ENCODE data around the gene FBN1. TPM values are rescaled to one million over a fixed set of nuclear protein-coding genes. Genes with fewer than 3 reads are reported as not detected.

Gene FBN1
- polyA plus RNA-seq, 6 donors from 2014 or later: 0.03 TPM; not detected in 5

DNA sequence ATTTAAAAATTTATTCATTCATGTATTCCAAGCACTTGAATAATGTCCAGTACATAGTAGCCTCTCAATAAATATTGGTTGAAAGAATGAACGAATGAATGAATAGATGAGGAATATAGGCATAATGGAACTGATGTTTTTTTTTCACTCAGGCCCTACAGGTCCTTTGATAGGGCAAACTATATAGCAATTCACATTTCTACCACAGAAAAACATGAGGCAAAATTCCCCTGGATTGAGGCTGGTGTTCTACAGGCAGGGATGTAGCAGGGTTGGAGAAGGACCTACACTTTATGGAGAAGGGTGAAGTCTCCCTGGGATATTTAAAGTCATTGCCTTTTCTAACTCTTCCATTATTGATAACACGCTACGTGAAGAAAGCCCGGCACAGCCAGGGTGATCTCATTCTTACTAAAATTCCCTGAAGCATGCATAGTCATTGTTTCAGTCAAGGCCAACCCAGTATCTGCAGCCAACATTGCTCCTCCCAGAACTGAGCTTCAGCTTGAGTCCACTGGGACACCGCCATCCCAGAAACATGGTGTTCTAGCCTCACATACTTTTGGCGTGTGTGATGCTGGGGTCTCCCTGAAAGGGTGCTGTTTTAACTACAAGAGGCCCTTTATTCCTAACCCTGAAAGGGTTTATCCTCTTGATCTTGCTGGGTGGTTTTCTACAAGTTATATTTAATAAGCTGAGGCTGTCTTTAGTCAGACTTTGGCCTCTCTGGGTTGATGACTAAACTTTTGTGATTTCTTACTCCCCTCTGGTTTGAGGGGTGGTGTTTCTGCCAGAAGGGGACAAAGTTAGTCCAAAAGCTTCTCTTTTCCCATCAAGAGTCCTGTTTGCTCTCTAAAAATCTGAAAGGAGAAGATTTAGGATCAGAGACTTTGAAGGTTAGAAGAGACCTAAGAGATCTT is 25.9 kb upstream of the FBN1 start:
- Mint-ChIP-seq H3K27ac (no peak overlapping the region), H3K36me3 (no peaks in the 10 kb centered on the region), H3K9me3 (no peaks in the 10 kb centered on the region), H3K27me3 (peaks cover 0 to 8% (median 7%) of the 10 kb centered on the region in 3 donors), H3K4me3 (no peak overlapping the region), H3K4me1 (no peaks in the 10 kb centered on the region)
- no peak for ATAC-seq (ENCODE audit: low read depth in 2 of 2)
- no peak for DNase-seq

GRCh38 chr15:48667701-48668100 is 22.2 kb upstream of the FBN1 start:
- ATAC-seq (ENCODE audit: low read depth in 2 of 2): no peak
- no peaks in the 10 kb centered on the region for H3K36me3 Mint-ChIP-seq

GRCh38 chr15:48664436-48664835 is 18.9 kb upstream of the FBN1 start:
- Mint-ChIP-seq H3K27ac (no peak overlapping the region), H3K36me3 (peaks cover 0 to 5% of the 10 kb centered on the region in 2 donors), H3K27me3 (peaks cover 0 to 4% (median 0%) of the 10 kb centered on the region in 3 donors), H3K4me3 (no peak overlapping the region), H3K9me3 (peaks cover 0 to 8% (median 3%) of the 10 kb centered on the region in 7 donors), H3K4me1 (no peaks in the 10 kb centered on the region)
- ATAC-seq (ENCODE audit: low read depth in 2 of 2) (no peak), DNase-seq (no peak)

More at GRCh38 chr15:48667701-48668100, 22.2 kb upstream of the FBN1 start:
- H3K27ac Mint-ChIP-seq: no peak overlapping the region
- H3K27me3 Mint-ChIP-seq: peaks cover 0 to 8% (median 7%) of the 10 kb centered on the region in 3 donors
- DNase-seq: no peak
- H3K4me3 Mint-ChIP-seq: no peak overlapping the region
- no peaks in the 10 kb centered on the region for H3K9me3 Mint-ChIP-seq
- no peaks in the 10 kb centered on the region for H3K4me1 Mint-ChIP-seq

DNA sequence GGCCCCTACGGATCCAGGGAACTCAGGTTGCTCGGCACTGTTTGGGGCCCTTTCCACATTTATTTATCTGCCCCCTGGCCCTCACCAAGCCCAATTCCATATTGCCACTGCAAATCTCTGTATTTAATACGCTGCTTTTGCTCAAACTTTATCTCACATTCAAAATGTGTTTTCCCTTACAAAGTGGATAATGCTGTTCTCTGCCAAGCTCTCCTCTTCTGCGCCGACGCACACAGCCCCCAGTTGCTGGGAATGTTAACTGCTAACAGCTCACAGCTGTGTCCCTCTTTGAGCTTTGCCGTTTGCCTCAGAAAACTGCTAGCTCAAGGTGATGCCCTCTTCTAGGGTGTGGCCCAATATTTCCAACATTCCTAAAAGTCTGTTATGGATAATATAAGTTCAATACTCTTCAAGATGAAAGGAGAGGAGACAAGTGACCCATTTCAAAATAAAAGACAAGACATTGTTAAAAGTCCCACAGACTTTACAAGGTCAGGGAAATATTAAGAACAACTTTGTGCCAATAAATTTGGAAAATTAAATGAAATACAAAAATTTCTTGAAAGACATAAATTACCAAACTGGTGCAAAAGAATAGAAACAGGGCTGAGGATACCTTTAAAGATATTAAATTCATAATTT is 12.6 kb upstream of the FBN1 start:
- Mint-ChIP-seq H3K36me3 (peaks cover 0 to 5% of the 10 kb centered on the region in 2 donors), H3K27me3 (peaks cover 4 to 8% (median 8%) of the 10 kb centered on the region in 3 donors), H3K4me1 (no peaks in the 10 kb centered on the region), H3K27ac (peak overlapping the region in 1 of 6 donors; percentile 31), H3K4me3 (no peak overlapping the region), H3K9me3 (peaks cover 0 to 9% (median 3%) of the 10 kb centered on the region in 7 donors)
- DNase-seq (no peak), ATAC-seq (ENCODE audit: low read depth in 2 of 2) (no peak)

- H3K36me3 Mint-ChIP-seq: peaks cover 0 to under 1% of the 10 kb centered on the region in 2 donors
- DNase-seq (no peak), ATAC-seq (ENCODE audit: low read depth in 2 of 2) (no peak)
- no peak overlapping the region for H3K4me3 Mint-ChIP-seq
- peaks cover 4 to 8% (median 5%) of the 10 kb centered on the region in 3 donors for H3K27me3 Mint-ChIP-seq
- H3K27ac Mint-ChIP-seq: no peak overlapping the region
- peaks cover 0 to 5% (median 0%) of the 10 kb centered on the region in 7 donors for H3K9me3 Mint-ChIP-seq
- H3K4me1 Mint-ChIP-seq: no peaks in the 10 kb centered on the region
Observed at GRCh38 chr15:48654801-48655200, 9.3 kb upstream of the FBN1 start.

GRCh38 chr15:48653913-48654670 is 8.6 kb upstream of the FBN1 start:
- Mint-ChIP-seq H3K4me1 (no peaks in the 10 kb centered on the region), H3K4me3 (no peak overlapping the region), H3K27ac (no peak overlapping the region), H3K36me3 (no peaks in the 10 kb centered on the region), H3K27me3 (peaks cover 4 to 8% (median 4%) of the 10 kb centered on the region in 3 donors), H3K9me3 (no peaks in the 10 kb centered on the region)
- DNase-seq (no peak), ATAC-seq (ENCODE audit: low read depth in 2 of 2) (no peak)

DNA sequence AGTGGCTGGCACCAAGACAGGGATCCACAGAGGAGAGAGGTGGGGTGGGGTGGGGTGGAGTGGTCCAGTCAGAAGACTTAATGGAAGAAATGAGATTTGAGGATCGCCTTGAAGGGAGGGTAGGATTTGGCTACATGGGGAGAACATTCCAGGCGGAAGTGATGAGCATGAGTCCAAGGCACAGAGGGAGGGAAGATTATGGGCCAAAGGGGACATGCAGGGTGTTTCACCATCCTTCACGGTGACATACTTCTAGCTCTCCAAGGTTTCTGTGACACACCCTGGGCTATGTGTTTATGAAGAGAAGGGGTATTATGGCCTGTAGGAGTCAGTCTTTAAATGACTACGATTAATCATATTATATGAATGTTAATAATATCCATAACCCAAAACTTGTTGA is 7.7 kb upstream of the FBN1 start:
- no peaks in the 10 kb centered on the region for H3K4me1 Mint-ChIP-seq
- no peaks in the 10 kb centered on the region for H3K36me3 Mint-ChIP-seq

DNA sequence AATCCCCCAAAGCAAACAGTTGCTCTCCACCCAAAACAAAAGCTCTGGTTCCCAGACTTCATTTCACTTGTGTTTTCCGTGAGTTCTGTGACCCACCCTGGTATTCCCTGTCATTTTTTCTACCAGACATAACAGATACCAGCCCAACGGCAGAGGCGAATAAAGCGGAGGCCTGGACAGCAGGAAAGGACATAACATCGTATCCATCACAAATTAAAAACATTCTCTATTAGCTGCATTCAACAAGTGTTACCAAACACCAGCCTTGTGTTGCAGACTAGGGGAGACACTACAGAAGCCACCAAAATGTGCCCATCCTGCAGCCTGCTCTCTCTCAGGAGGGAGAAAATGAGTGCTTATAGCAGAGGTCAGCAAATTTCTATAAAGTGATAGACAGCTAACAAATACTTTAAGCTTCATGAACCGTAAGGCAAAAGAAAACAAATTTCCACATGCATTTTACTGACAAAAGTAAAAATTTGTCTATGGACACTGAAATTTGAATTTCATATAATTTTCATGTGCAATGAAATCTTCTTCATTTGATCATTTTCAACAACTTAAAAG is 7.1 kb upstream of the FBN1 start:
- Mint-ChIP-seq H3K4me1 (no peaks in the 10 kb centered on the region), H3K27me3 (peaks cover 4 to 15% (median 4%) of the 10 kb centered on the region in 3 donors), H3K27ac (no peak overlapping the region), H3K36me3 (no peaks in the 10 kb centered on the region), H3K9me3 (no peaks in the 10 kb centered on the region), H3K4me3 (no peak overlapping the region)
- ATAC-seq (ENCODE audit: low read depth in 2 of 2) (no peak), DNase-seq (no peak)

More for the DNA sequence above, 7.7 kb upstream of the FBN1 start:
- ATAC-seq (ENCODE audit: low read depth in 2 of 2) (no peak), DNase-seq (no peak)
- peaks cover 4 to 12% (median 4%) of the 10 kb centered on the region in 3 donors for H3K27me3 Mint-ChIP-seq
- H3K4me3 Mint-ChIP-seq: no peak overlapping the region
- H3K9me3 Mint-ChIP-seq: no peaks in the 10 kb centered on the region
- no peak overlapping the region for H3K27ac Mint-ChIP-seq

DNA sequence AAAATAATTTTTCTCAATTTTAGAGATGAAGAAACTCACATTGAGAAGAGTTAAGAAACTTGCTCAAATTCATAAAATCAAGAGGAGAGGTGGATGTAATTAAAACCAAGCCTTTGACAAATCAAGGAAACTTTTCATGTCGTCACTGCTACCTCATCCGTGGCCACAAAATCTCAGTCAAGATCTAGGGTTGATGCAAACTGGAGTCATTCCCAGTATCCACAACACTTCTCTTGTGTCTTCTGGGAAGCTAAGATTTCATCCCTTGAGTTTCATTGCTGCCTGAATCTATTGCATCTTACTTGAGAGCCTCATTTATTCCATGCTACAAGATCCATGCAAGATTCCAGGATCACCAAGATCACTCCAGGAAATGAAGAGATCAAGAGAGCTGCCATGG is 5.4 kb upstream of the FBN1 start:
- Mint-ChIP-seq H3K4me3 (no peak overlapping the region), H3K9me3 (no peaks in the 10 kb centered on the region), H3K27me3 (peaks cover 10 to 16% (median 14%) of the 10 kb centered on the region in 3 donors), H3K36me3 (no peaks in the 10 kb centered on the region), H3K27ac (no peak overlapping the region), H3K4me1 (peaks cover 0 to 3% (median 0%) of the 10 kb centered on the region in 3 donors)
- ATAC-seq (ENCODE audit: low read depth in 2 of 2) (no peak), DNase-seq (no peak)

GRCh38 chr15:48647962-48648361 is 2.5 kb upstream of the FBN1 start:
- no peak for DNase-seq
- Mint-ChIP-seq H3K4me1 (peaks cover 0 to 11% (median 8%) of the 10 kb centered on the region in 3 donors), H3K9me3 (no peaks in the 10 kb centered on the region), H3K4me3 (peak overlapping the region in 2 of 8 donors; percentile 14 to 19), H3K27me3 (peaks cover 22 to 31% (median 22%) of the 10 kb centered on the region in 3 donors), H3K36me3 (no peaks in the 10 kb centered on the region), H3K27ac (no peak overlapping the region)
- no peak for ATAC-seq (ENCODE audit: low read depth in 2 of 2)

GRCh38 chr15:48646331-48646730 is 822 bp upstream of the FBN1 start:
- no peak for ATAC-seq (ENCODE audit: low read depth in 2 of 2)
- Mint-ChIP-seq H3K27ac (no peak overlapping the region), H3K9me3 (no peaks in the 10 kb centered on the region), H3K27me3 (peaks cover 22 to 31% (median 24%) of the 10 kb centered on the region in 3 donors), H3K4me3 (peak overlapping the region; percentile 8 to 75 (median 50)), H3K36me3 (no peaks in the 10 kb centered on the region), H3K4me1 (peaks cover 0 to 11% (median 8%) of the 10 kb centered on the region in 3 donors)
- DNase-seq: no peak

DNA sequence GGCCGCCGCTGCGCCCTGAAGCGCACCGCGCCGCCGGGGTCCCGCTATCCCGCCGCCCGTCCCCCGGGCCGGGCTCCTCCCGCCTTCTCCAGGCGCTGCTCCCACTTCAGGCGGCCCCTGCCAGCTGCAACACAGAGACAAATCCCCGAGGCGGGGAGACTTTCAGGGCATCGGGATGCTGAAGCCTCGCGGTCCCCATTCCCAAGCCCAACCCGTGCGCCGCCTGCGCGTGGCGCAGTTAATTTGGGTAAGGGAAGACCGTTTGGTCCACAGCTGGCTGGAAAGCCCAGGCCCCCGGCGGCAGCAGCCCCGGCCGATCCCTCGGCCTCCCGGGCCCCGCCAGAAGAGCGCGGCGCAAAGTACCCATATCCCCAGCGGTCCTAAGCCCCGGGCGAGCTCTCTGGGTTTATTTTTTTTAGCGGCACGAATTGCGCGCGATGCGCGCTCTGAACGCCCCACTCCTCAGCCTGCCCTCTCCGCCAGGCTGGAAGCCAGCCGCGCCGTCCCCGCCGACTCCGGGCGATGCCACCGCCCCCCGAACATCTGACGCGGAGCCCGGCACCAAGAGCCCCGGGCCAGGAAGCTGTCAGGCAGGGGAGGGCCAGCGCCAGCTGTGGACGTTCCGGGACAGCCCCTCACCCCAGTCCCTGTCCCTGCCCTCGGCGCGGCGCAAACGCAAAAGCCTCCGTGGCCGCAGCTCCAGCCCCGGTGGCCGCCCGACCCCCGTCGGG is 517 bp downstream of the FBN1 start:
- Mint-ChIP-seq H3K4me3 (peak overlapping the region in 5 of 8 donors; percentile 19 to 82 (median 59)), H3K27ac (no peak overlapping the region), H3K9me3 (no peaks in the 10 kb centered on the region), H3K36me3 (no peaks in the 10 kb centered on the region), H3K27me3 (peaks cover 22 to 31% (median 25%) of the 10 kb centered on the region in 3 donors), H3K4me1 (peaks cover 0 to 11% (median 8%) of the 10 kb centered on the region in 3 donors)
- DNase-seq (no peak), ATAC-seq (ENCODE audit: low read depth in 2 of 2) (no peak)

Measured in naive B cell (primary cell).